Vagina (tissue), 2 donors: ENCODE measurements around the gene ENTPD2. TPM values are rescaled to one million over a fixed set of nuclear protein-coding genes. Genes with fewer than 3 reads are reported as not detected.

Experiments
- DNase-seq, 2 donors: peaks; one replicate each; pipeline ENCODE4 v3.0.0-alpha.2; 2017; ENCODE audit errors: extremely low spot score in 2 of 2
- H3K27ac ChIP-seq: fragments of 200-600 bp; sonication (generic); one replicate; pipeline ENCODE4 v1.5.1; 2019
- H3K27me3 ChIP-seq: fragments of 200-600 bp; sonication (generic); one replicate; pipeline ENCODE4 v1.5.1; 2019
- H3K36me3 ChIP-seq, 2 donors: fragments of 200-600 bp; sonication (generic); one replicate each; pipeline ENCODE4 v1.5.1; 2017 to 2019
- H3K4me1 ChIP-seq: fragments of 200-600 bp; sonication (generic); one replicate; pipeline ENCODE4 v1.5.1; 2019
- H3K4me3 ChIP-seq, 2 donors: fragments of 200-600 bp; sonication (generic); 1 replicate in 1 of 2; 2 replicates in 1 of 2; pipeline ENCODE4 v1.5.1; 2016 to 2019
- H3K9me3 ChIP-seq: fragments of 200-600 bp; sonication (generic); one replicate; pipeline ENCODE4 v1.5.1; 2019
- POLR2A ChIP-seq, 2 donors: fragments of 450-650 bp; IDR thresholded peaks; one replicate each; pipeline ENCODE4 v1.6.1; 2017; ENCODE audit warnings: antibody characterized with exemption in 2 of 2, mild to moderate bottlenecking in 2 of 2, moderate library complexity in 2 of 2
- POLR2AphosphoS5 ChIP-seq, 2 donors: sonication (generic); formaldehyde crosslinking; IDR thresholded peaks; one replicate each; pipeline ENCODE4 v1.9.0; 2017; ENCODE audit warnings: antibody characterized with exemption in 2 of 2, mild to moderate bottlenecking in 2 of 2, low read depth in 1 of 2; ENCODE audit not compliant: insufficient read depth in 1 of 2
- intact Hi-C: fragments of 100-400 bp; cut with DNase I; formaldehyde crosslinking; loops from one replicate; pipeline ENCODE4 v1.15.1; 2023
- total RNA-seq: library from RNA; depleted of rRNA; stranded (reverse); fragments of >200 nt; gene quantifications from one replicate; pipeline ENCODE4 v1.2.3, GENCODE V29; 2016
- TF ChIP-seq, protein P1 (sequence below), 3 experiments: fragments of 450-650 bp in 2 of 3; fragments of 200-600 bp in 1 of 3; sonication (generic) in 1 of 3; IDR thresholded peaks; one replicate each; pipeline ENCODE4 v1.5.1; 2017 to 2019; ENCODE audit warnings: antibody characterized with exemption in 3 of 3, mild to moderate bottlenecking in 2 of 3, moderate library complexity in 2 of 3

ENTPD2 gene
- total RNA-seq, 1 donor from 2014 or later = 4.9 TPM

DNA sequence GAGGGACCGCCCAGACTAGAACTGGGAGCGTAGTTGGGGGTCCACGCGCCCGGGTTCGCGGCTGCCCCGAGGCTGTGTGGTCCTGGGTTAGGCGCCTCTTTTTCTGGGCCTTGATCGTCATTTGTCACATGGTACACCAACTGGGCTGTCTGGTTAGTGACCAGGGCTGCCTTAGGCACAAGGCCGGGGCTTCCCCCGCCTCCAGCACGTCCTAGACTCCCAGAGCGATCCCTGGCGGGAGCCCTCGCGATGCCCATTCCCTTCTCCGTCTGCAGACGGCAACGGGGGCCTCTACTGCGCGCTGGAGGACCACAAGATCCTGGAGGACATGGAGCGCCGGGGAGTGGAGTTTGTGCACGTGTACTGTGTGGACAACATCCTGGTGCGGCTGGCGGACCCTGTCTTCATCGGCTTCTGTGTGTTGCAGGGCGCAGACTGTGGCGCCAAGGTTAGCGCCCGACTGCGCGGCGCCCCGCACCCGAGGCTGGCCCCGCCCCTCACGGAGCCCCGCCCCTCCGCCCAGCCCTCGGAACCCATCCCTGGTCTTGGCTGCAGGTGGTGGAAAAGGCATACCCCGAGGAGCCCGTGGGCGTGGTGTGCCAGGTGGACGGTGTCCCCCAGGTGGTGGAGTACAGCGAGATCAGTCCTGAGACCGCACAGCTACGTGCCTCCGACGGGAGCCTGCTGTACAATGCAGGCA lies 25.0 kb upstream of the ENTPD2 start:
- intact Hi-C loops = no loop called here
- H3K27ac ChIP-seq = no peak overlapping the region
- no peak for DNase-seq
- H3K4me3 ChIP-seq = peak overlapping the region; percentile 68 to 77
- TF ChIP-seq, protein P1, sequence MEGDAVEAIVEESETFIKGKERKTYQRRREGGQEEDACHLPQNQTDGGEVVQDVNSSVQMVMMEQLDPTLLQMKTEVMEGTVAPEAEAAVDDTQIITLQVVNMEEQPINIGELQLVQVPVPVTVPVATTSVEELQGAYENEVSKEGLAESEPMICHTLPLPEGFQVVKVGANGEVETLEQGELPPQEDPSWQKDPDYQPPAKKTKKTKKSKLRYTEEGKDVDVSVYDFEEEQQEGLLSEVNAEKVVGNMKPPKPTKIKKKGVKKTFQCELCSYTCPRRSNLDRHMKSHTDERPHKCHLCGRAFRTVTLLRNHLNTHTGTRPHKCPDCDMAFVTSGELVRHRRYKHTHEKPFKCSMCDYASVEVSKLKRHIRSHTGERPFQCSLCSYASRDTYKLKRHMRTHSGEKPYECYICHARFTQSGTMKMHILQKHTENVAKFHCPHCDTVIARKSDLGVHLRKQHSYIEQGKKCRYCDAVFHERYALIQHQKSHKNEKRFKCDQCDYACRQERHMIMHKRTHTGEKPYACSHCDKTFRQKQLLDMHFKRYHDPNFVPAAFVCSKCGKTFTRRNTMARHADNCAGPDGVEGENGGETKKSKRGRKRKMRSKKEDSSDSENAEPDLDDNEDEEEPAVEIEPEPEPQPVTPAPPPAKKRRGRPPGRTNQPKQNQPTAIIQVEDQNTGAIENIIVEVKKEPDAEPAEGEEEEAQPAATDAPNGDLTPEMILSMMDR (IDR thresholded peaks at IDR 0.05) = no peak
- TF ChIP-seq POLR2A (IDR thresholded peaks at IDR 0.05) = no peak
- no peak for TF ChIP-seq POLR2AphosphoS5 (IDR thresholded peaks at IDR 0.05; ENCODE audit: insufficient read depth in 1 of 2, low read depth in 1 of 2)
- no peaks in the 10 kb centered on the region for H3K9me3 ChIP-seq
- peaks cover 0 to 34% of the 10 kb centered on the region in 2 donors for H3K36me3 ChIP-seq
- H3K27me3 ChIP-seq = no peaks in the 10 kb centered on the region
- H3K4me1 ChIP-seq = peaks cover 39% of the 10 kb centered on the region

DNA sequence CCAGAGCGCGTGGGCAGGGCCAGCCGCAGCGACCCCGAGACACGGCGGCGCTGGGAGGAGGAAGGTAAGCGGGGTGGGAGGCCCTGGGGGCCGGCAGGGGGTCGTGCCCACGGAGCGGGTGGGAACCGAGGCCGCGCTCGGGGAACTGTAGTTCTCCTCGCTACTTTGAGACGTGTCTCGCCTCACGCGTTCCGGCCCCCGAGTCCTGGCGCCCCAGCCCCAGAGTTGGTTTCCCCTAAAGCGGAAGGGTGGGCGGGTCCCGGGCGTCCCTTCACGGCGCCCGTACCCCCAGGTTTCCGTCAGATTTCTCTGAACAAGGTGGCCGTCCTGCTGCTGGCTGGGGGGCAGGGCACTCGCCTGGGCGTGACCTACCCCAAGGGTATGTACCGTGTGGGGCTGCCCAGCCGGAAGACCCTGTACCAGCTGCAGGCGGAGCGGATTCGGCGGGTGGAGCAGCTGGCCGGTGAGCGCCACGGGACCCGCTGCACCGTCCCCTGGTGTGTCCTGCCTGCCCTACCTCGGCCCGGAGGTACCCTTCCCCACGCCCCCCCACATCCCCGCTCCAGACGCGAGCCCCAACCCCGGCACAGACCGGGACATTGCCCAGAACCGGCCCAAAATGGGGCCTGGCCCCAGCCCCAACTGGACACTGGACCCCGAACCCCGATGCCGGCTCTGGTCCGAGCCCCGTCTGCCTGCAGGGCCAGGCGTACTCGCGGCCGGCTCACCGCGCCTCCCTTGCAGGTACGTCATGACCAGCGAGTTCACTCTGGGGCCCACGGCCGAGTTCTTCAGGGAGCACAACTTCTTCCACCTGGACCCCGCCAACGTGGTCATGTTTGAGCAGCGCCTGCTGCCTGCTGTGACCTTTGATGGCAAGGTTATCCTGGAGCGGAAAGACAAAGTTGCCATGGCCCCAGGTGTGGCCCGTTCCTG lies 24.2 kb upstream of the ENTPD2 start:
- intact Hi-C loops = no loop called here
- DNase-seq = no peak
- Histone ChIP-seq H3K4me1 (peaks cover 31% of the 10 kb centered on the region), H3K9me3 (no peaks in the 10 kb centered on the region), H3K4me3 (peak overlapping the region; percentile 68 to 77), H3K36me3 (peaks cover 0 to 34% of the 10 kb centered on the region in 2 donors), H3K27me3 (no peaks in the 10 kb centered on the region), H3K27ac (peak overlapping the region; percentile 77)
- TF ChIP-seq POLR2AphosphoS5 (IDR thresholded peaks at IDR 0.05; ENCODE audit: insufficient read depth in 1 of 2, low read depth in 1 of 2) = peak in 1 of 2 donors; percentile 28
- TF ChIP-seq POLR2A (IDR thresholded peaks at IDR 0.05) = no peak

DNA sequence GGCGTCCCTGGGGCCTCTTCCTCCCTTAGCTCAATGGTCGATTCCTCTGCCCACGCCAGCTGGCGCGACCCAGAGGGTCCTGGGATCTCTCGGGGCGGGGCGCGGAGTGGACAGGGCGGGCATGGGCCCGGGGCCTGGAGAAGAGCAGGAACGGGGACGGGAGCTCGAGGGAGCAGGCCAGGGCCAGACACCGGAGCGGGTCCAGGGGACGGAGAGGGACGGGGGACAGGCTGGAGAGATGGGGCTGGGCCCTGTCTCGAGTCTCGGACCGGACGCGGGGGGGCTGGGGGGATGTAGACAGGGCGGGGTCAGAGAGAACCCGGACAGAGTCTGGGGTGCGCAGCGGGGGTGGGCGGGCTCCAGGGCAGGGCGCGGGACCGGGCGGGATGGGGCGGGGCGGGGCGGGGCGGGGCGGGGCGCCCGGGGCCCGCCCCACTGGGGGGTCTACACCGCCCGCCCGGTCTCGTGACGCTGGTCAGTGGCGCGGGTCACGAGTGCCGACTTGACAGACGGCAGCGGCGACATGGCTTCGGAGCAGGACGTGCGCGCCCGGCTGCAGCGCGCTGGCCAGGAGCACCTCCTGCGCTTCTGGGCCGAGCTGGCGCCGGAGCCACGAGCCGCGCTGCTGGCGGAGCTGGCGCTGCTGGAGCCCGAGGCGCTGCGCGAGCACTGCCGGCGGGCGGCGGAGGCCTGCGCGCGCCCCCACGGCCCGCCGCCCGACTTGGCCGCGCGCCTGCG lies 23.3 kb upstream of the ENTPD2 start, which contains the start of gene UAP1L1:
Gene UAP1L1 (plus strand): TSS at position 508 of the 738 bp plus-strand sequence. CDS start 16 bp downstream, at position 524.
- H3K27ac ChIP-seq = peak within 1 kb of the TSS; percentile 77
- TF ChIP-seq POLR2AphosphoS5 (IDR thresholded peaks at IDR 0.05; ENCODE audit: insufficient read depth in 1 of 2, low read depth in 1 of 2) (peak; percentile 24 to 43), POLR2A (IDR thresholded peaks at IDR 0.05) (peak in 1 of 2 donors; percentile 66)
- TF ChIP-seq, protein P1 (IDR thresholded peaks at IDR 0.05) = no peak
- no peaks in the 10 kb centered on the region for H3K27me3 ChIP-seq
- DNase-seq = no peak
- H3K4me3 ChIP-seq = peak within 1 kb of the TSS; percentile 68 to 77
- peaks cover 0 to 34% of the 10 kb centered on the region in 2 donors for H3K36me3 ChIP-seq
- H3K4me1 ChIP-seq = peaks cover 25% of the 10 kb centered on the region
- H3K9me3 ChIP-seq = no peaks in the 10 kb centered on the region
- intact Hi-C loops = no loop called here

DNA sequence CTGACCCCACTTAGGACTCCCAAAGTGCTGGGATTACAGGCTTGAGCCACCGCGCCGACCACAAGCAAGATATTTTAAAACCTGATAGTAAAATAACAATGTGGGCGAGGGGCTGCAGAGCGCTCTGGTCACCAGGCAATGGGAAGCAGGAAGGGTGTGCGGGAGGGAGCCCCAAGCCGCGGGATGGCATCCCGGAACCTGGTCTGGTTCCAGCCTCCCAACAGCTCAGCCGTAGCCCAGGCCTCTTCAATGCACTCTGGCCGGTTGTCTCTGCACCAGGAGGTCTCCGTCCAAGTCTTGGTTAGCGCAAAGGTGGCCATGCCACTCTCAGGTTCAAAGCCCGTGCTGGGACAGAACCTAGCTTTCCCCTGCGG lies 22.8 kb upstream of the ENTPD2 start:
- H3K4me3 ChIP-seq = peak overlapping the region; percentile 68 to 77
- intact Hi-C loops = no loop called here
- no peak for TF ChIP-seq POLR2AphosphoS5 (IDR thresholded peaks at IDR 0.05; ENCODE audit: insufficient read depth in 1 of 2, low read depth in 1 of 2)
- TF ChIP-seq POLR2A (IDR thresholded peaks at IDR 0.05) = no peak
- TF ChIP-seq, protein P1 (IDR thresholded peaks at IDR 0.05) = no peak
- H3K36me3 ChIP-seq = peaks cover 0 to 29% of the 10 kb centered on the region in 2 donors
- peak overlapping the region; percentile 77 for H3K27ac ChIP-seq
- H3K9me3 ChIP-seq = no peaks in the 10 kb centered on the region
- H3K27me3 ChIP-seq = no peaks in the 10 kb centered on the region
- H3K4me1 ChIP-seq = peaks cover 25% of the 10 kb centered on the region
- DNase-seq = no peak

DNA sequence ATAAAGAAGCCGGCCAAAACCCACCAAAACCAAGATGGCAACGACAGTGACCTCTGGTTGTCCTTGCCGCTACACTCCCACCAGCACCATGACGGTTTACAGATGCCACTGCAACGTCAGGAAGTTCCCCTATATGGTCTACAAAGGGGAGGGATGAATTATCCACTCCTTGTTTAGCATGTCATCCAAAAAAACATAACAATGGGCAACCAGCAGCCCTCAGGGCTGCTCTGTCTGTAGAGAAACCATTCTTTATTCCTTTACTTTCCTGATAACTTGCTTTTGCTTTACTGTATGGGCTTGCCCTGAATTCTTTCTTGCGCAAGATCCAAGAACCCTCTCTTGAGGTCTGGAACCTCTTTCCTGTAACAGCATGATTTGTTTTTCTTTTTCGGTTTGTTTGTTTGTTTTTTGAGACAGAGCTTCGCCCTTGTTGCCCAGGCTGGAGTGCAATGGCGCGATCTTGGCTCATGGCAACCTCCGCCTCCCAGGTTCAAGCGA lies 21.5 kb upstream of the ENTPD2 start:
- DNase-seq = no peak
- H3K27ac ChIP-seq = no peak overlapping the region
- H3K9me3 ChIP-seq = no peaks in the 10 kb centered on the region
- no peak overlapping the region for H3K4me3 ChIP-seq
- peaks cover 0 to 18% of the 10 kb centered on the region in 2 donors for H3K36me3 ChIP-seq
- intact Hi-C loops = no loop called here
- TF ChIP-seq POLR2AphosphoS5 (IDR thresholded peaks at IDR 0.05; ENCODE audit: insufficient read depth in 1 of 2, low read depth in 1 of 2) (no peak), POLR2A (IDR thresholded peaks at IDR 0.05) (no peak)
- TF ChIP-seq, protein P1 (IDR thresholded peaks at IDR 0.05) = no peak
- H3K27me3 ChIP-seq = no peaks in the 10 kb centered on the region
- peaks cover 34% of the 10 kb centered on the region for H3K4me1 ChIP-seq
